Measurements from ENCODE around the gene TMCO1. TPM values are rescaled to one million over a fixed set of nuclear protein-coding genes. Genes with fewer than 3 reads are reported as not detected.
"Not testable (repeated sequence)": the region's sequence is repeated elsewhere in the genome, so short reads cannot be mapped to it uniquely, and the experiment has no call there.

TMCO1 gene
- total and polyA plus RNA-seq, 10 donors = 23.3 to 57.9 (median 50.7) TPM

GRCh38 chr1:165815725-165816124 is 47.1 kb upstream of the TMCO1 start:
- Histone ChIP-seq H3K9me3 (peaks cover 0 to 15% (median 12%) of the 10 kb centered on the region in 8 donors), H3K27ac (no peak overlapping the region), H3K36me3 (no peaks in the 10 kb centered on the region), H3K4me3 (no peak overlapping the region), H3K27me3 (replicated peaks in 1 of 7) (no peaks in the 10 kb centered on the region), H3K4me1 (no peaks in the 10 kb centered on the region)
- no peak for DNase-seq
- intact Hi-C loops (cut with DNase I; ENCODE audit: low total_unique reads) = no loop called here
- WGBS, 5 donors = 60 to 75% (median 65%) methylated on average over 3 of the region's 3 CpGs
- TF ChIP-seq POLR2A (IDR thresholded peaks at IDR 0.05) (no peak), POLR2AphosphoS5 (IDR thresholded peaks at IDR 0.05) (no peak), CTCF (IDR thresholded peaks at IDR 0.05 in 8 of 11, conservative IDR thresholded peaks at IDR 0.05 in 3 of 11) (no peak)

GRCh38 chr1:165807613-165808012 is 38.9 kb upstream of the TMCO1 start:
- intact Hi-C loops (cut with DNase I; ENCODE audit: low total_unique reads) = no loop called here
- Histone ChIP-seq H3K27ac (no peak overlapping the region), H3K27me3 (replicated peaks in 1 of 7) (no peaks in the 10 kb centered on the region), H3K4me1 (no peaks in the 10 kb centered on the region), H3K36me3 (no peaks in the 10 kb centered on the region), H3K9me3 (no peaks in the 10 kb centered on the region), H3K4me3 (no peak overlapping the region)
- no peak for DNase-seq
- no peak for TF ChIP-seq POLR2AphosphoS5 (IDR thresholded peaks at IDR 0.05)
- TF ChIP-seq POLR2A (IDR thresholded peaks at IDR 0.05) = no peak
- TF ChIP-seq CTCF (IDR thresholded peaks at IDR 0.05 in 8 of 11, conservative IDR thresholded peaks at IDR 0.05 in 3 of 11) = no peak

GRCh38 chr1:165804513-165804912 is 35.8 kb upstream of the TMCO1 start:
- intact Hi-C loops (cut with DNase I; ENCODE audit: low total_unique reads); H3K27me3 ChIP-seq (replicated peaks in 1 of 7); H3K27ac ChIP-seq; H3K4me1 ChIP-seq; H3K9me3 ChIP-seq; H3K4me3 ChIP-seq; H3K36me3 ChIP-seq; DNase-seq: not testable (repeated sequence)
- 75 to 95% (median 83%) methylated on average over 1 of the region's 1 CpG for WGBS, 5 donors

GRCh38 chr1:165799387-165799786 is 30.7 kb upstream of the TMCO1 start:
- Histone ChIP-seq H3K9me3 (peaks cover 0 to 13% (median 7%) of the 10 kb centered on the region in 8 donors), H3K4me3 (no peak overlapping the region), H3K27ac (no peak overlapping the region), H3K36me3 (no peaks in the 10 kb centered on the region), H3K4me1 (no peaks in the 10 kb centered on the region), H3K27me3 (replicated peaks in 1 of 7) (no peaks in the 10 kb centered on the region)
- intact Hi-C loops (cut with DNase I; ENCODE audit: low total_unique reads) = no loop called here
- TF ChIP-seq CTCF (IDR thresholded peaks at IDR 0.05 in 8 of 11, conservative IDR thresholded peaks at IDR 0.05 in 3 of 11) = no peak
- no peak for TF ChIP-seq POLR2AphosphoS5 (IDR thresholded peaks at IDR 0.05)
- TF ChIP-seq POLR2A (IDR thresholded peaks at IDR 0.05) = no peak
- DNase-seq = no peak

- Histone ChIP-seq H3K9me3 (peaks cover 0 to 13% (median 7%) of the 10 kb centered on the region in 8 donors), H3K27ac (no peak overlapping the region), H3K4me1 (no peaks in the 10 kb centered on the region), H3K27me3 (replicated peaks in 1 of 7) (peaks cover 0 to 4% (median 0%) of the 10 kb centered on the region in 7 donors), H3K36me3 (no peaks in the 10 kb centered on the region), H3K4me3 (no peak overlapping the region)
- no peak for DNase-seq
- 79 to 87% (median 82%) methylated on average over 2 of the region's 2 CpGs for WGBS, 5 donors
- TF ChIP-seq CTCF (IDR thresholded peaks at IDR 0.05 in 8 of 11, conservative IDR thresholded peaks at IDR 0.05 in 3 of 11) (no peak), POLR2A (IDR thresholded peaks at IDR 0.05) (no peak), POLR2AphosphoS5 (IDR thresholded peaks at IDR 0.05) (no peak)
- intact Hi-C loops (cut with DNase I; ENCODE audit: low total_unique reads) = no loop called here
Measured at GRCh38 chr1:165795894-165796293, 27.2 kb upstream of the TMCO1 start.
